Measurements from ENCODE around the gene DOCK7. TPM values are rescaled to one million over a fixed set of nuclear protein-coding genes. Genes with fewer than 3 reads are reported as not detected.

Gene DOCK7
- polyA plus RNA-seq, 3 donors, result 2.9 to 3.7 (median 3.5) TPM

GRCh38 chr1:62438163-62438562 lies 250.0 kb downstream of the DOCK7 start:
- H3K27me3 Mint-ChIP-seq (ENCODE audit: low read depth in 3 of 3), result peaks cover 0 to 2% (median 2%) of the 10 kb centered on the region in 3 donors
- no peaks in the 10 kb centered on the region for H3K9me3 ChIP-seq (replicated peaks in 1 of 2; ENCODE audit: control insufficient read depth in 1 of 2, insufficient read depth in 1 of 2, low read length in 2 of 2)
- no peak for TF ChIP-seq CTCF (IDR thresholded peaks at IDR 0.05)
- peaks cover 9% of the 10 kb centered on the region for H4K20me1 ChIP-seq (ENCODE audit: insufficient read depth, low read length)
- peaks cover 14 to 21% of the 10 kb centered on the region in 2 donors for H3K36me3 ChIP-seq (replicated peaks in 1 of 2; ENCODE audit: control insufficient read depth in 1 of 2, insufficient read depth in 2 of 2, low read length in 2 of 2)
- H3K4me3 ChIP-seq (replicated peaks in 1 of 3; ENCODE audit: low read depth in 2 of 3, low read length in 3 of 3), result peak overlapping the region; percentile 79 to 95 (median 93)
- peak in 2 of 3 donors; percentile 14 to 20 for DNase-seq
- H3K9ac ChIP-seq (ENCODE audit: insufficient read depth, low read length, poor library complexity, severe bottlenecking), result peak overlapping the region; percentile 96
- H3K27ac Mint-ChIP-seq, result peak overlapping the region in 5 of 7 donors; percentile 53 to 82 (median 79)
- H3K4me1 ChIP-seq (ENCODE audit: control insufficient read depth in 1 of 2, insufficient read depth in 2 of 2, low read length in 2 of 2), result peaks cover 16 to 31% of the 10 kb centered on the region in 2 donors
- H3K27ac ChIP-seq (ENCODE audit: low read depth in 1 of 2, low read length in 2 of 2), result peak overlapping the region in 1 of 2 donors; percentile 98
- H3K9me3 Mint-ChIP-seq, result no peaks in the 10 kb centered on the region
- H3K36me3 Mint-ChIP-seq, result peaks cover 17 to 20% of the 10 kb centered on the region in 2 donors
- peak overlapping the region; percentile 99 for H2AFZ ChIP-seq (ENCODE audit: insufficient read depth, low read depth, low read length, poor library complexity, severe bottlenecking)
- H3K4me1 Mint-ChIP-seq, result peaks cover 34% of the 10 kb centered on the region
- WGBS (ENCODE audit: insufficient coverage), result 5% methylated on average over 4 of the region's 7 CpGs
- H3K79me2 ChIP-seq (ENCODE audit: insufficient read depth, low read length), result peaks cover 63% of the 10 kb centered on the region
- no peaks in the 10 kb centered on the region for H3K27me3 ChIP-seq (ENCODE audit: control insufficient read depth in 2 of 2, insufficient read depth in 2 of 2, low read length in 2 of 2)
- intact Hi-C loops (cut with micrococcal nuclease), result loop anchor here (5.0 kb wide), 1 partner anchor 349 kb away; no protein-coding TSS in a partner anchor
- H3K4me2 ChIP-seq (replicated peaks; ENCODE audit: extremely low read depth, low read length, poor library complexity, severe bottlenecking), result peak overlapping the region; percentile 95
- peak overlapping the region; percentile 91 to 97 for H3K4me3 Mint-ChIP-seq

DNA sequence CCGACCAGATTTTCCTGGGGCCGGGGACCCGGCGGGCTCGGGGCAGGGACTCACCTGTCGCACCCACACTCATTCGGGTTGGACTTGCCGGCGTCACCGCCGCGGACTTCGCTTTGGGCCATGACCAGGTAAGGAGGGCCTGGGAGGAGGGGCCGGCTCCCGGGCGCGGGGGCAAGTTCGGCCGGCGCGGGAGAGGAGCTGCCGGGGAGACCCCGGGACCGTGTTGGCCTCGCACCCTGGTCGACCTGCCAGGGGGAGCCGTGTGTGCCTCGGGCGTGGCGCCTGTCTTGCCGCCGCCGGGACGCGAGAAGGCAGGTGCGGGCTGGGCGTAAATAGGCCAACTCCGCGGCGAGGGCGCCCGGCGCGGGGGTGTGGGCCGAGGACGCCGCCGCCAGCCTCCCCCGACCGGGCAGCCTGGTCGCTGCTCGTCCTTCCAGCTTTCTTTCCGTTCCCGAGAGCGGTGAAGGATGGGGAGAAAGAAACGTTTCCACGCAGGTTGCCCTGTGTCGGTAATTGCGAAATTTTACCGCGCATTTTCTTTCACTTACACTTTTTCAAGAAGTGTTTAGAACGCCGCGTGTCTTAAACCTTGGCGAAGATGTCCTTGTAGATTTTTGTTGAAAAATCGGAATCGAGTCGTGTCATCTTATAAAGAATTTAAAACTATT lies 250.8 kb downstream of the DOCK7 start:
- DNase-seq, result peak in 2 of 3 donors; percentile 40 to 52
- Mint-ChIP-seq H3K36me3 (peaks cover 11 to 13% of the 10 kb centered on the region in 2 donors), H3K4me1 (peaks cover 34% of the 10 kb centered on the region), H3K9me3 (no peaks in the 10 kb centered on the region), H3K27ac (peak overlapping the region; percentile 24 to 99 (median 99)), H3K27me3 (ENCODE audit: low read depth in 3 of 3) (peaks cover 0 to 2% (median 2%) of the 10 kb centered on the region in 3 donors), H3K4me3 (peak overlapping the region; percentile 97)
- peaks cover 9% of the 10 kb centered on the region for H4K20me1 ChIP-seq (ENCODE audit: insufficient read depth, low read length)
- no peaks in the 10 kb centered on the region for H3K27me3 ChIP-seq (ENCODE audit: control insufficient read depth in 2 of 2, insufficient read depth in 2 of 2, low read length in 2 of 2)
- peak overlapping the region; percentile 96 for H3K9ac ChIP-seq (ENCODE audit: insufficient read depth, low read length, poor library complexity, severe bottlenecking)
- peak overlapping the region; percentile 95 for H3K4me2 ChIP-seq (replicated peaks; ENCODE audit: extremely low read depth, low read length, poor library complexity, severe bottlenecking)
- H3K79me2 ChIP-seq (ENCODE audit: insufficient read depth, low read length), result peaks cover 55% of the 10 kb centered on the region
- peaks cover 8 to 13% of the 10 kb centered on the region in 2 donors for H3K36me3 ChIP-seq (replicated peaks in 1 of 2; ENCODE audit: control insufficient read depth in 1 of 2, insufficient read depth in 2 of 2, low read length in 2 of 2)
- H3K9me3 ChIP-seq (replicated peaks in 1 of 2; ENCODE audit: control insufficient read depth in 1 of 2, insufficient read depth in 1 of 2, low read length in 2 of 2), result no peaks in the 10 kb centered on the region
- WGBS (ENCODE audit: insufficient coverage), result under 1% methylated on average over 54 of the region's 68 CpGs
- TF ChIP-seq CTCF (IDR thresholded peaks at IDR 0.05), result no peak
- H3K4me1 ChIP-seq (ENCODE audit: control insufficient read depth in 1 of 2, insufficient read depth in 2 of 2, low read length in 2 of 2), result peaks cover 16 to 31% of the 10 kb centered on the region in 2 donors
- H2AFZ ChIP-seq (ENCODE audit: insufficient read depth, low read depth, low read length, poor library complexity, severe bottlenecking), result peak overlapping the region; percentile 99
- H3K4me3 ChIP-seq (replicated peaks in 1 of 3; ENCODE audit: low read depth in 2 of 3, low read length in 3 of 3), result peak overlapping the region; percentile 79 to 95 (median 93)
- peak overlapping the region; percentile 96 to 98 for H3K27ac ChIP-seq (ENCODE audit: low read depth in 1 of 2, low read length in 2 of 2)
- intact Hi-C loops (cut with micrococcal nuclease), result loop anchor here (5.0 kb wide), 1 partner anchor 350 kb away; no protein-coding TSS in a partner anchor

Measured in CD14-positive monocyte (primary cell).